ENCODE measurements around the gene ADGRB3.

ADGRB3 gene

GRCh38 chr6:68634726-68635411, at the start of gene ADGRB3:
TSS of gene ADGRB3 (plus strand) at chr6:68635282. CDS start at chr6:68638676, 3,394 bp downstream.
- peak; percentile 93 for DNase-seq (ENCODE audit: low spot score)

GRCh38 chr6:68593558-68593957, 41.5 kb upstream of the ADGRB3 start:
- no peak for DNase-seq (ENCODE audit: low spot score)

GRCh38 chr6:68597642-68598041, 37.4 kb upstream of the ADGRB3 start:
- DNase-seq (ENCODE audit: low spot score): no peak

- no peak for DNase-seq (ENCODE audit: low spot score)
Observed at GRCh38 chr6:68615938-68616337, 19.1 kb upstream of the ADGRB3 start.

GRCh38 chr6:68625998-68626397, 9.1 kb upstream of the ADGRB3 start:
- no peak for DNase-seq (ENCODE audit: low spot score)

GRCh38 chr6:68628161-68628560, 6.9 kb upstream of the ADGRB3 start:
- no peak for DNase-seq (ENCODE audit: low spot score)

GRCh38 chr6:68632734-68633133, 2.3 kb upstream of the ADGRB3 start:
- peak; percentile 58 for DNase-seq (ENCODE audit: low spot score)

GRCh38 chr6:68633281-68633971, 1.7 kb upstream of the ADGRB3 start:
- peak; percentile 34 for DNase-seq (ENCODE audit: low spot score)

- peak; percentile 77 for DNase-seq (ENCODE audit: low spot score)
Observed at GRCh38 chr6:68633972-68634725, 933 bp upstream of the ADGRB3 start.

- no peak for DNase-seq (ENCODE audit: low spot score)
Observed at GRCh38 chr6:68635412-68635705, 277 bp downstream of the ADGRB3 start.

GRCh38 chr6:68635706-68636513, 828 bp downstream of the ADGRB3 start:
- peak; percentile 85 for DNase-seq (ENCODE audit: low spot score)

- peak; percentile 60 for DNase-seq (ENCODE audit: low spot score)
Observed at GRCh38 chr6:68636666-68637065, 1.6 kb downstream of the ADGRB3 start.

- DNase-seq (ENCODE audit: low spot score): peak; percentile 66
Observed at GRCh38 chr6:68637071-68637470, 2.0 kb downstream of the ADGRB3 start.

- DNase-seq (ENCODE audit: low spot score): no peak
Observed at GRCh38 chr6:68637782-68638181, 2.7 kb downstream of the ADGRB3 start.

GRCh38 chr6:68638230-68638900, 3.3 kb downstream of the ADGRB3 start:
- DNase-seq (ENCODE audit: low spot score): peak; percentile 87

GRCh38 chr6:68639211-68639610, 4.1 kb downstream of the ADGRB3 start:
- DNase-seq (ENCODE audit: low spot score): no peak

- peak; percentile 81 for DNase-seq (ENCODE audit: low spot score)
Observed at GRCh38 chr6:68639826-68640490, 4.9 kb downstream of the ADGRB3 start.

GRCh38 chr6:68640491-68640835, 5.4 kb downstream of the ADGRB3 start:
- DNase-seq (ENCODE audit: low spot score): peak; percentile 81

GRCh38 chr6:68641172-68641571, 6.1 kb downstream of the ADGRB3 start:
- peak; percentile 65 for DNase-seq (ENCODE audit: low spot score)

- peak; percentile 56 for DNase-seq (ENCODE audit: low spot score)
Observed at GRCh38 chr6:68642081-68642480, 7.0 kb downstream of the ADGRB3 start.

GRCh38 chr6:68642977-68643376, 7.9 kb downstream of the ADGRB3 start:
- peak; percentile 88 for DNase-seq (ENCODE audit: low spot score)

Measured in pons (tissue), 1 donor.